K562 (cell line): ENCODE data around the gene POLR1A. TPM values are rescaled to one million over a fixed set of nuclear protein-coding genes. Genes with fewer than 3 reads are reported as not detected.

Source experiments
- CBFA2T3 ChIP-seq: fragments of 450-650 bp; IDR thresholded peaks from 2 replicates; pipeline ENCODE4 v1.6.1; 2017
- POLR2AphosphoS2 ChIP-seq: IDR thresholded peaks from 2 replicates; pipeline ENCODE4 v1.6.1; 2012; ENCODE audit warnings: low read length, improper control_type of control experiment
- RBM39 ChIP-seq: fragments of 200-400 bp; formaldehyde crosslinking; optimal IDR thresholded peaks from 2 replicates; pipeline ENCODE3; 2018; ENCODE audit warnings: low read depth, low read length
- RNF2 ChIP-seq: sonication (generic); IDR thresholded peaks from 2 replicates; pipeline ENCODE4 v1.6.1; 2016
- TCF7 ChIP-seq: sonication (generic); IDR thresholded peaks from 2 replicates; pipeline ENCODE4 v1.6.1; 2016; ENCODE audit warnings: antibody characterized with exemption, borderline replicate concordance
- polyA plus RNA-seq, 8 experiments: library from polyadenylated mRNA; depleted of rRNA in 4 of 8; stranded (reverse) in 5 of 8; unstranded in 3 of 8; fragments of >200 nt; fragmentation: Nextera tagmentation in 2 of 8; fragmentation: Illumina TruSeq in 1 of 8; extraction: Ambion mirVana in 2 of 8; extraction: Trizol in 1 of 8; gene quantifications; 2 replicates each; pipeline versions ENCODE4 v1.2.1 to v1.2.3, GENCODE V29; 2011 to 2014; ENCODE audit warnings: inconsistent platforms in 1 of 8, missing spikeins in 1 of 8
- total RNA-seq, 7 experiments: library from RNA; depleted of rRNA in 6 of 7; stranded (reverse); fragments of >200 nt in 6 of 7; fragmentation: Illumina TruSeq in 2 of 7; extraction: Trizol in 2 of 7; gene quantifications; 2 replicates each; pipeline versions ENCODE4 v1.2.1 to v1.2.3, GENCODE V29; 2011 to 2021; ENCODE audit warnings: low replicate concordance in 1 of 7
- TF ChIP-seq, protein P1 (sequence below): fragments of 450-650 bp; IDR thresholded peaks from 2 replicates; pipeline ENCODE4 v1.6.1; 2016; ENCODE audit warnings: low read depth, mild to moderate bottlenecking, moderate library complexity
- TF ChIP-seq, protein P2 (sequence below), 3 experiments: IDR thresholded peaks in 2 of 3; conservative IDR thresholded peaks in 1 of 3; 2 replicates each; pipeline ENCODE4 v1.5.1; 2011 to 2012; ENCODE audit warnings: low read length in 3 of 3, mild to moderate bottlenecking in 3 of 3, control low read depth in 2 of 3, improper control_type of control experiment in 1 of 3, inconsistent platforms in 1 of 3, low read depth in 1 of 3, mixed read lengths in 1 of 3, moderate library complexity in 1 of 3; ENCODE audit not compliant: insufficient read depth in 2 of 3
- TF ChIP-seq, protein P3 (sequence below), 2 experiments: fragments of 250-450 bp in 1 of 2; fragments of 450-650 bp in 1 of 2; sonication (Bioruptor Pico) in 1 of 2; IDR thresholded peaks; 2 replicates each; pipeline versions ENCODE4 v1.6.1 to v1.8.0; 2016 to 2021; ENCODE audit warnings: mild to moderate bottlenecking in 2 of 2, moderate library complexity in 2 of 2, missing compliant biosample characterization in 1 of 2, missing genetic modification characterization in 1 of 2
- TF ChIP-seq, protein P4 (sequence below): fragments of 450-650 bp; IDR thresholded peaks from 2 replicates; pipeline ENCODE4 v1.6.1; 2016; ENCODE audit warnings: antibody characterized with exemption
- TF ChIP-seq, protein P5 (sequence below): fragments of 250-450 bp; sonication (Bioruptor Pico); IDR thresholded peaks from 2 replicates; pipeline ENCODE4 v1.4.0; 2020

Gene POLR1A
- total and polyA plus RNA-seq, 9 of the 15 experiments (the other 6 are each of a cell fraction or from before 2014, with no cell fraction given), result 3.0 to 72.1 (median 21.8) TPM

DNA sequence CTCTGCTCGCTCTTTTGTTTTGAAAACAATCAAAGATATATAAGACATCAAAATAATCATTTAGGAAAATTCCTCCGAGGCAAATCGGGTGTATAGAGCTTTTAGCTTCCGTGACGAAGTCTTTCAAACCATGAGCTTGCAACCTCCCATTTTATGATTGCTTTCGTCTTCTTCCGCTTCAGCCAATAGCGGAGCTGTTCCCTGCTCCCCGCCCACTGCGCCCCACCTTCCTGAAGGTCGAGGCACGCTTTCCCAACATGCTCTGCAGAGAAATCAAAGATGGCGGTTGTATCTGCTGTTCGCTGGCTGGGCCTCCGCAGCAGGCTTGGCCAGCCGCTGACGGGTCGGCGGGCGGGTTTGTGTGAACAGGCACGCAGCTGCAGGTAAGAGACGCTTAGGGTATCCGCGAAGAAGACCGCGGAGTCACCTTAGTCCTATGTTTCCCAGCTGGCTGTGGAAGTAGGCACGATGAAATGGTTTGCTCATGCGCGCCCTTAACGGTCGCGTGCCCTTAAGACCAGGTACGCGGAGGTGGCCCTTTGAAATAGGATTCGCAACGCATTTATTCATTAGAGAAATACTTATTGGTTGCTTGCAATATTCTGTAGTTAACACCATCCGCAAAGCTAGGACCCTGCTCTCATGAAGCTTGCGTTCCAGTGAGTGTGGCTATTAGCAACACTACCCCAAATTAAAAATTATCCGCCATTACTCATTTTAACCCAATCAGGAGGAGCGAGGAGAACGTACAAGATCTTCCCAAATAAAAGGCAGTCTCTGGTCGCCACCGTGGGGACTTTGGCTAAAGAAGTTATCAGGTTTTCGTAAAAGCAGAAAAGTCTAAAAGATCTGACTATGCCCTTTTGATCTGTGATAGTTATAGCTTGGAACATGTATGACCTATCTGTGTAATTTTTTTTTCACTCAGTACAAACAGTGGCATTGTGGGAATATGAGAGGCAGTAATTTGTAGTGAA is 571 bp upstream of the POLR1A start, which contains the start of gene PTCD3 (continued):
- TF ChIP-seq, protein P1, sequence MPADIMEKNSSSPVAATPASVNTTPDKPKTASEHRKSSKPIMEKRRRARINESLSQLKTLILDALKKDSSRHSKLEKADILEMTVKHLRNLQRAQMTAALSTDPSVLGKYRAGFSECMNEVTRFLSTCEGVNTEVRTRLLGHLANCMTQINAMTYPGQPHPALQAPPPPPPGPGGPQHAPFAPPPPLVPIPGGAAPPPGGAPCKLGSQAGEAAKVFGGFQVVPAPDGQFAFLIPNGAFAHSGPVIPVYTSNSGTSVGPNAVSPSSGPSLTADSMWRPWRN, result no peak
- TF ChIP-seq POLR2AphosphoS2 (no peak), CBFA2T3 (no peak), TCF7 (no peak), RBM39 (peak; percentile 57), RNF2 (no peak; the same call in none of the 2 replicates)
- TF ChIP-seq, protein P2, sequence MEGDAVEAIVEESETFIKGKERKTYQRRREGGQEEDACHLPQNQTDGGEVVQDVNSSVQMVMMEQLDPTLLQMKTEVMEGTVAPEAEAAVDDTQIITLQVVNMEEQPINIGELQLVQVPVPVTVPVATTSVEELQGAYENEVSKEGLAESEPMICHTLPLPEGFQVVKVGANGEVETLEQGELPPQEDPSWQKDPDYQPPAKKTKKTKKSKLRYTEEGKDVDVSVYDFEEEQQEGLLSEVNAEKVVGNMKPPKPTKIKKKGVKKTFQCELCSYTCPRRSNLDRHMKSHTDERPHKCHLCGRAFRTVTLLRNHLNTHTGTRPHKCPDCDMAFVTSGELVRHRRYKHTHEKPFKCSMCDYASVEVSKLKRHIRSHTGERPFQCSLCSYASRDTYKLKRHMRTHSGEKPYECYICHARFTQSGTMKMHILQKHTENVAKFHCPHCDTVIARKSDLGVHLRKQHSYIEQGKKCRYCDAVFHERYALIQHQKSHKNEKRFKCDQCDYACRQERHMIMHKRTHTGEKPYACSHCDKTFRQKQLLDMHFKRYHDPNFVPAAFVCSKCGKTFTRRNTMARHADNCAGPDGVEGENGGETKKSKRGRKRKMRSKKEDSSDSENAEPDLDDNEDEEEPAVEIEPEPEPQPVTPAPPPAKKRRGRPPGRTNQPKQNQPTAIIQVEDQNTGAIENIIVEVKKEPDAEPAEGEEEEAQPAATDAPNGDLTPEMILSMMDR (IDR thresholded peaks at IDR 0.05 in 2 of 3, conservative IDR thresholded peaks at IDR 0.05 in 1 of 3; ENCODE audit: insufficient read depth in 2 of 3, low read depth in 1 of 3, low read length in 3 of 3), result peak in 1 of 3 experiments; percentile 8; a peak in 1 of 6 replicates
- TF ChIP-seq, protein P3, sequence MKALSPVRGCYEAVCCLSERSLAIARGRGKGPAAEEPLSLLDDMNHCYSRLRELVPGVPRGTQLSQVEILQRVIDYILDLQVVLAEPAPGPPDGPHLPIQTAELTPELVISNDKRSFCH (CRISPR knock-in tag; IDR thresholded peaks at IDR 0.05), result no peak
- TF ChIP-seq, protein P3 (tag; IDR thresholded peaks at IDR 0.05), result 0 out of 2 replicates have a peak, but pooled peaks have one; percentile 25
- TF ChIP-seq, protein P4, sequence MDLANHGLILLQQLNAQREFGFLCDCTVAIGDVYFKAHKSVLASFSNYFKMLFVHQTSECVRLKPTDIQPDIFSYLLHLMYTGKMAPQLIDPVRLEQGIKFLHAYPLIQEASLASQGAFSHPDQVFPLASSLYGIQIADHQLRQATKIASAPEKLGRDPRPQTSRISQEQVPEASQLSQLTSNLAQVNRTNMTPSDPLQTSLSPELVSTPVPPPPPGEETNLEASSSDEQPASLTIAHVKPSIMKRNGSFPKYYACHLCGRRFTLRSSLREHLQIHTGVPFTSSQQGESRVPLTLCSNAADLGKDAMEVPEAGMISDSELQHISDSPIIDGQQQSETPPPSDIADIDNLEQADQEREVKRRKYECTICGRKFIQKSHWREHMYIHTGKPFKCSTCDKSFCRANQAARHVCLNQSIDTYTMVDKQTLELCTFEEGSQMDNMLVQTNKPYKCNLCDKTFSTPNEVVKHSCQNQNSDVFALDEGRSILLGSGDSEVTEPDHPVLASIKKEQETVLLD, result 0 out of 2 replicates have a peak, but pooled peaks have one; percentile 55
- TF ChIP-seq, protein P5, sequence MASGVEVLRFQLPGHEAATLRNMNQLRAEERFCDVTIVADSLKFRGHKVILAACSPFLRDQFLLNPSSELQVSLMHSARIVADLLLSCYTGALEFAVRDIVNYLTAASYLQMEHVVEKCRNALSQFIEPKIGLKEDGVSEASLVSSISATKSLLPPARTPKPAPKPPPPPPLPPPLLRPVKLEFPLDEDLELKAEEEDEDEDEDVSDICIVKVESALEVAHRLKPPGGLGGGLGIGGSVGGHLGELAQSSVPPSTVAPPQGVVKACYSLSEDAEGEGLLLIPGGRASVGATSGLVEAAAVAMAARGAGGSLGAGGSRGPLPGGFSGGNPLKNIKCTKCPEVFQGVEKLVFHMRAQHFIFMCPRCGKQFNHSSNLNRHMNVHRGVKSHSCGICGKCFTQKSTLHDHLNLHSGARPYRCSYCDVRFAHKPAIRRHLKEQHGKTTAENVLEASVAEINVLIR (CRISPR knock-in tag), result peak; percentile 29; the same call in 1 of the 2 replicates
